ENCODE data around the gene WDR74. TPM values are rescaled to one million over a fixed set of nuclear protein-coding genes. Genes with fewer than 3 reads are reported as not detected.

WDR74 gene
- total RNA-seq, result 34.5 TPM

DNA sequence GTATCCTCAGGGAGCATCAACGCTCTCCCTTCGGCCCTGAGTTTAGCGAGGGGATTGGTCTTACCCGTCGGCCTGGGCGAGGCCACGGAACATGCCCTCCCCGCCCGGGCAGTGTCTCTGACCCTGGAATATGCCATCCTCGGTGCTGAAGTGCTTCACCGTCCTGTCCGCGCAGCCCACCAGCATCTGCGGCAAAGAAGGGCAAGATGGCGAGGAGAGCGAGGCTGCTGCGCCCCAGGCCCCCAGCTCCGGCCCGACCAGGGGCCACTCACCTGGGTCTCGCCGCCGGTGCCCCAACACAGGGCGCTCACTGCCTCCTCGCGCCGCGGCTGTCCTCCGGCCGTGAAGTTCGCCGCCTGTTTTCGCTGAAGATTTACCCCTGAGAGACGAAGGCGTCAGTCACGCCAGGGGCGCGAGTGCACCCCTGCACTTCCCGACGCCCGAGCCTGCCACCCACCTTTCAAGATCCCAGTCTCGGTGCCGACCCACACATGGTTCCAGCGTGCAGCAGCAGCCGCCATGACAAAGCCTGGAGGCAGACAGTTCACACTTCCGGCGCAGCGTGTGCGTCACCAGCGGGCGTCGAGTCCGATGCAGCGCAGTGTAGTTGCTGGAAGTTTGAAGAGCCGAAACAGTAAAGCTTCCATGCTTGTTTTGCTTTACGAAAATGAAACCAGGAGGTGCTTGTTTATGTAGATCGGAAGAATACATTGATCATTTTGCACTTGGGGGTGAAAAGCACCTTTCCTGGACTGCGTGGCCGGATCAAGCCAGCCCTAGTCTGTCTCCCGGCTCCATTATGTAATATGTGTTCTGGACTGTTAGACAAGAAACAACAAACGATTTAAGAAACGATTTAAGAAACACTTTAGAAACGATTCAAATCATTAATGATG, at the start of gene WDR74:
TSS of gene WDR74 (minus strand) at position 541 of the 896 bp plus-strand sequence. CDS start at position 521, 20 bp downstream.
- peak; percentile 85 for ATAC-seq
- intact Hi-C loops (cut with DNase I), result no loop called here

DNA sequence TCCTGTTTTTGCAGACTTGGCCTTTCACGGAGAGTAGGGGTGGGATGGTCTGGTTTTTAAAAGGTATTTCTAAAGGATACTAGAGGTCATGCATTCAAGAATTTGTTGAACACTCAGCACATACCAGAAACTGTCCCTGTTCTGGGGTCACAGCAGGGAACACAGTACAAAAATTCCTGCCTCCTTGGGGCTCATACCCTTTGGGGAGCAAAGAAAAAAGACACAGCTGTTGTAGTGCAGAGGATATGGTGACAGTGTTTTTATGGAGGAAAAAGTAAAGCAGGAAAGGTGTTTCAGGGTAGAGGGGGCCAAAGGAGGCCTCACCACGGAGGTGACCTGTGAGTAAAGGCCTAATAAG, 49.7 kb upstream of the WDR74 start:
- DNase-seq (ENCODE audit: low spot score) (no peak), ATAC-seq (no peak)
- intact Hi-C loops (cut with DNase I), result no loop called here

More for the DNA sequence above, at the start of gene WDR74:
- DNase-seq (ENCODE audit: low spot score), result peak; percentile 96

DNA sequence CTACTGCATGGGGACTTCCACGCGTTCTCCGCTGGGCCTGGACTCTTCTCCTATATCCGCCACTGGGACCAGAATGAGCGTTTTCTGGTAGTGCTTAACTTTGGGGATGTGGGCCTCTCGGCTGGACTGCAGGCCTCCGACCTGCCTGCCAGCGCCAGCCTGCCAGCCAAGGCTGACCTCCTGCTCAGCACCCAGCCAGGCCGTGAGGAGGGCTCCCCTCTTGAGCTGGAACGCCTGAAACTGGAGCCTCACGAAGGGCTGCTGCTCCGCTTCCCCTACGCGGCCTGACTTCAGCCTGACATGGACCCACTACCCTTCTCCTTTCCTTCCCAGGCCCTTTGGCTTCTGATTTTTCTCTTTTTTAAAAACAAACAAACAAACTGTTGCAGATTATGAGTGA, 49.0 kb upstream of the WDR74 start:
- no peak for DNase-seq (ENCODE audit: low spot score)
- no peak for ATAC-seq
- intact Hi-C loops (cut with DNase I), result no loop called here

DNA sequence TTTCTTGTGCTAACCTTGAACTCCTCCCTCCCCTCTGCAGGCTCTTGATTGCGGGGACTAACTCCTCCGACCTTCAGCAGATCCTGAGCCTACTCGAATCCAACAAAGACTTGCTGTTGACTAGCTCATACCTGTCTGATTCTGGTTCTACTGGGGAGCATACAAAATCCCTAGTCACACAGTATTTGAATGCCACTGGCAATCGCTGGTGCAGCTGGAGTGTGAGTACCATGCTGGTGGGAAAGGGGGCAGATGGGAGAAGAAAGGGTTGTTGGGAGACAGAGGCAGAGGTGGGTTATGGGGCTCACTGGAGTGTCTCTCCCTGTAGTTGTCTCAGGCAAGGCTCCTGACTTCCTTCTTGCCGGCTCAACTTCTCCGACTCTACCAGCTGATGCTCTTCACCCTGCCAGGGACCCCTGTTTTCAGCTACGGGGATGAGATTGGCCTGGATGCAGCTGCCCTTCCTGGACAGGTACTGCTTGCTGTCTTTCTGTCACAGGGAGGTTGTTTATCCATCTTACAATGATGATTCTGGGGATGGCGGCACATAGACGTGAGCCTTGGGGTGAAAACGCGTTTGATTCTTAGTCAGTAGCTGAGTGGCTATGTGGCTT, 45.9 kb upstream of the WDR74 start:
- intact Hi-C loops (cut with DNase I), result no loop called here
- DNase-seq (ENCODE audit: low spot score) (no peak), ATAC-seq (no peak)

DNA sequence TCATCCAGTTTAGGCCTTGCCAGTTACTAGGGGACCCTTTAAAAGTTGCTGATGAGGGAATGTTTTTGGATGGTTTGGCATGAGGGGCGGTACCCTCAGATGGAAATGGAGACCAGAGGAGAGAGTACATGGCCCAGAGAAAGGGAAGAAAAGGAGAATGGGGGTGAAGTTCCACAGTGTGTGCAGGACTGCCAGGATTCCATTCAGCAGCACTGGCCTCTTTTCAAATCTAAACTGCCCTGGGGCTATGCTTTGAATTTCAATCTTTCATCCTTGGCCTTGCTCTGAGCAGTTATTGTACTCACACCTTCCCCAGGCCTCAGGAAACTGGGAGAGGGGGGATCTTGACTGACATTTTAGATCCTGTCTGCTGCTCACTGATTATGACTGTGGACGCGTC, 44.3 kb upstream of the WDR74 start:
- ATAC-seq (no peak), DNase-seq (ENCODE audit: low spot score) (no peak)
- intact Hi-C loops (cut with DNase I), result no loop called here

DNA sequence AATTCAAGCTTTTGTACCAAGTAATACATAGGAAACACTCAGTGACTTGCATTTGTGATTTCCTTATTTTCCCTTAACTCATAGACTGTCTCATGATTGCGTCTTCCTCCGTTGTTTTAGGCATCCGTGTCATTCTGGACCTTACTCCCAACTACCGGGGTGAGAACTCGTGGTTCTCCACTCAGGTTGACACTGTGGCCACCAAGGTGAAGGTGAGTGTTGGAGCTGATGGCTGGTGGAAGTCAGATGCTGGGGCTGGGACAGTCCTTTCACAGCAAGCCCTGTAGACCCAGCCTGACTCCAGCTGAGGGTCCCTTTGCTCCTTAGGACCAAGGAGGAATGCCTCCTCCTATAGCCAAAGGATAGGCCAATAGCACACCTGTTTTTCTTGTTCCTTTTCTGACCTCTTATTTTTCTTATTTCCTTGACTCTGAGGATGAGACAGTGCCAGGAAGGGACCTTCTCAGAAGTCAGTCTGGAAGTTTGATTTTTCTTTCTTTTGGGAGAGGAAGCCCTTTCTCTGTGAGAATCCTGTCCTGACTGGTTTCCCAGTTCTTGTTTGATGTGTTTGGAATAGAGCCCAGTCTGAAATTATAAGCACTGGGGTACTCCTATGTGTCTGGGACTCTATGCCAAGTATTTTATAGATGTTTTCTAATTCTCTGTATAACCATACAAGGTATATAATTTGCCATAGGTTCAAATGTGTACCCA, 43.6 kb upstream of the WDR74 start:
- DNase-seq (ENCODE audit: low spot score) (no peak), ATAC-seq (no peak)
- intact Hi-C loops (cut with DNase I), result no loop called here

DNA sequence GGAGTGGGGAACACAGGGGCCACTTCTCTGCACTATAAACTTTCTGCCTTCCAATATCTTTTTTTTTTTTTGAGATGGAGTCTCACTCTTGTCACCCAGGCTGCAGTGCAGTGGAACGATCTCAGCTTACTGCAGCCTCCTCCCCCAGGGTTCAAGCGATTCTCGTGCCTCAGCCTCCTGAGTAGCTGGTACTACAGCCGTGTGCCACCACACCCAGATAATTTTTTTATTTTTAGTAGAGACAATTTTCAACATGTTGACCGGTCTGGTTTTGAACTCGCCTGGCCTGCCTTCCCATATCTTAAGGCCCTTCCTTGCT, 43.0 kb upstream of the WDR74 start:
- no peak for ATAC-seq
- intact Hi-C loops (cut with DNase I), result no loop called here
- DNase-seq (ENCODE audit: low spot score), result no peak

DNA sequence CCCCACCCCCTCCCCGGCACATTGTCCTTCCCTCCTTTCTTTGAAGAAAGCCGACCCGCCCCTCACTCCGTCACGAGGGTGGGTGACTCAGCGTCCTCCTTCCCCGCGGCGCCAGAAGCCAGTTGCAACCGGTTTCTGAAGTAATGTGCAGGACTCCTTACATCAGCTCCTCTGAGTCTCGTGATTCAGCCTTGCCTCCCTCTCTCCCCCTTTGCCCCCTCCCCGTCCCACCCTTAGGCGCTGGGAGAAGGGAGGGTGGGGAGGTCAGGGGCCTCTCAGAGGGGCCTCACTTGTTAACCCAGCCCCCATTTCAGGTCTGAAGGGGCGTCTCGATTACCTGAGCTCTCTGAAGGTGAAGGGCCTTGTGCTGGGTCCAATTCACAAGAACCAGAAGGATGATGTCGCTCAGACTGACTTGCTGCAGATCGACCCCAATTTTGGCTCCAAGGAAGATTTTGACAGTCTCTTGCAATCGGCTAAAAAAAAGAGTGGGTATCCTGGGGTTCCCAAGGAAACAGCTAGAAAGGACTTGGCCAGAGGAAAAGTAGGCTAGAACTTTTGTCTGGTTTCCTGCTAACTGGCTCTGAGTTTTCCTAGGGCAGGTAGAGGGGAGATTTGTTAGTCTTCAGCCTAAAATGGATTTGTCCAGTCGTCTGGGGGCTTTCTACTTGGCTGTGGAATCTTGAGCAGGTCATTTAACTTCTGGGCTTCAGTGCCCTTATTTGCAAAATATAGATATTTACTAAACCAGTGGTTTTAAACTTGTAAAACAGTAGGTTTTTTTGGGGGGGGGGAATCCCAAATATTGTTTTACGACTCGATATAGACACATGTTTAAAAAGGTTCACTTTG, 42.4 kb upstream of the WDR74 start:
- peak; percentile 90 for ATAC-seq
- DNase-seq (ENCODE audit: low spot score), result peak; percentile 97
- intact Hi-C loops (cut with DNase I), result no loop called here

DNA sequence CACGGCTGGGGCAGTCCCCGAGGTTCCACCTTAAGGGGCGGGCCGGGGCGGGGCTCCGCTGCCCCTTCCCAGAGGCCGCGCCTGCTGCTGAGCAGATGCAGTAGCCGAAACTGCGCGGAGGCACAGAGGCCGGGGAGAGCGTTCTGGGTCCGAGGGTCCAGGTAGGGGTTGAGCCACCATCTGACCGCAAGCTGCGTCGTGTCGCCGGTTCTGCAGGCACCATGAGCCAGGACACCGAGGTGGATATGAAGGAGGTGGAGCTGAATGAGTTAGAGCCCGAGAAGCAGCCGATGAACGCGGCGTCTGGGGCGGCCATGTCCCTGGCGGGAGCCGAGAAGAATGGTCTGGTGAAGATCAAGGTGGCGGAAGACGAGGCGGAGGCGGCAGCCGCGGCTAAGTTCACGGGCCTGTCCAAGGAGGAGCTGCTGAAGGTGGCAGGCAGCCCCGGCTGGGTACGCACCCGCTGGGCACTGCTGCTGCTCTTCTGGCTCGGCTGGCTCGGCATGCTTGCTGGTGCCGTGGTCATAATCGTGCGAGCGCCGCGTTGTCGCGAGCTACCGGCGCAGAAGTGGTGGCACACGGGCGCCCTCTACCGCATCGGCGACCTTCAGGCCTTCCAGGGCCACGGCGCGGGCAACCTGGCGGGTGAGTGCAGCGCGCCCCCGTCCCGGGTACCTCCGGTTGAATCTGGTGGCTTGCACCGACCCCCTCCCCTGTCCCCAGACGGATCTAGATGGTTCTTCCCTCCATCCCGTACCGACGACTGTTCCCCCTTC, 41.6 kb upstream of the WDR74 start, which contains the start of gene SLC3A2:
TSS of gene SLC3A2 (plus strand) at position 94 of the 776 bp plus-strand sequence. CDS start at position 222, 128 bp downstream.
- intact Hi-C loops (cut with DNase I), result no loop called here
- ATAC-seq (peak; percentile 94), DNase-seq (ENCODE audit: low spot score) (peak; percentile 94)

DNA sequence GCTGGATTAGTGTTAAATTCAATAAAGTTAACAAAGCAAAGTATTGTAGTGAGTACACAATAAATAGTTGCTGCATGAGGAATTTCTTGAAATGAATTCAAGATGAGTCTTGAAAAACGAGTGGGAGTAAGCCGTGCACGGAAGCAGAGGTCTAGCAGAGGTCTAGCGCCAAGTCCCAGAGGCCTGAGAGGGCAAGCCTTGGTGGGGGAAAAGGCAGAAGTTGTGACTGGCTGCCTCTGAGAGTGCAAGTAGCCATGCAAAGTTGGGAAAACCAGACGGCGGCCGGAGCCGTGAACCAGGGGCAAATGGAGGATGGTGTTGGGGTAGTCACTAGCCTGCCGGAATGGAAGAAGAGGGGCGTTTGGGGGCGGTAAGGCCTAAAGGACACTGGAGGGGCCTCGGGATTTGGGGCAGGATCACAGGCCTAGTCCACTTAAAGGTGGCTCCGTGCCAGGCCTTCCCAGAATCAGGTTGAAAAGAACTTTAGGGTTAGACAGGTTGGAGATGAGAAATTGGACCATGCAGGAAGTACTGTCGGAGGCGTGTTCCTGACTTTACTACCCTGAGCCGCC, 40.9 kb upstream of the WDR74 start:
- intact Hi-C loops (cut with DNase I), result no loop called here
- peak; percentile 44 for ATAC-seq
- DNase-seq (ENCODE audit: low spot score), result no peak

DNA sequence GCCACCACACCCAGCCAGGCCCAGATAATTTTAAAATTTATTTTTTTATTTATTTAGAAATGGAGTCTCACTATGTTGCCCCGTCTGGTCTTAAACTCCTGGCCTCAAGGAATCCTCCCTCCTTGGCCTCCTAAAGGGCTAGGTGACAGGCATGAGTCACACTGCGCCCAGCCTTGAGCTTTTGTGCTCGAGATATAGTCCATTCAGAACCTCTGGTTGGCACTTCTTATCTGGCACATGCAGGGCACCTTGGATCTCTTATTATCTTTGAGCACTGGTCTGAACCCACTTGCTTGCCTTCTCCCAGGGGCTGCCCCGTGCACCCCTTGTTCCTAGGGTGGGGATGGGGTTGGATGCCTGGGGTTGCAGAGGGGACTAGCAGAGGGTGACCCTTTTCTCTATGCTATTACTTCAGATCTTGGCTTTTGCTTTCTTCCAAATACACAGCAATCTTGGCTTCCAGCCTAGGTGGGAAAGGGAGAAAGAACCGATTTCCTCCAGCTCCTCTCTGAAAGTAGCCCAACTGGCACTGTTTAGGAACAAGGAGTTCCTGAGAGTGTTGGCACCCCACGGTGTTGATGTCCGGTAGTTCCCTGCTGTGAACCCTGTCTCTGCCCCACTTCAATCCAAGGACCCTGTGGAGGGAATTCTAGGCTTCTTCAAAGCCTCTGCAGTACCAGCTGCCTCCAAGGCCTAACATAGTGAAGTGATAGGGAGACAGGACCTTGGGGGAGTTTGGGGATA, 40.0 kb upstream of the WDR74 start:
- DNase-seq (ENCODE audit: low spot score), result no peak
- ATAC-seq, result no peak
- intact Hi-C loops (cut with DNase I), result no loop called here

DNA sequence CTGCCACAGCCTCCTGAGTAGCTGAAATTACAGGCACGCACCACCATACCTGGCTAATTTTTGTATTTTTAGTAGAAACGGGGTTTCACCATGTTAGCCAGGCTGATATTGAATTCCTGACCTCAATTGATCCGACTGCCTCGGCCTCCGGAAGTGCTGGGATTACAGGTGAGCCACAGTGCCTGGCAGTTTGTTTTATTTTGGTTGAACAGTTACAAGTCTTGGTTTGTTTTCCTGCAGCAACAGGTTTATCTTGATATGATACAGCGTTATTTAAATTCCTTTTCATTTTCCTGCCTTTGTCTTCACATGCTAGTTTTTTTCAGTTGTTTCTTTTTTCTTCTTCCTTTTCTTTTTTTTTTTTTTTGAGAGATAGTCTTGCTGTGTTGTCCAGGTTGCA, 37.3 kb upstream of the WDR74 start:
- no peak for ATAC-seq
- intact Hi-C loops (cut with DNase I), result no loop called here
- no peak for DNase-seq (ENCODE audit: low spot score)

DNA sequence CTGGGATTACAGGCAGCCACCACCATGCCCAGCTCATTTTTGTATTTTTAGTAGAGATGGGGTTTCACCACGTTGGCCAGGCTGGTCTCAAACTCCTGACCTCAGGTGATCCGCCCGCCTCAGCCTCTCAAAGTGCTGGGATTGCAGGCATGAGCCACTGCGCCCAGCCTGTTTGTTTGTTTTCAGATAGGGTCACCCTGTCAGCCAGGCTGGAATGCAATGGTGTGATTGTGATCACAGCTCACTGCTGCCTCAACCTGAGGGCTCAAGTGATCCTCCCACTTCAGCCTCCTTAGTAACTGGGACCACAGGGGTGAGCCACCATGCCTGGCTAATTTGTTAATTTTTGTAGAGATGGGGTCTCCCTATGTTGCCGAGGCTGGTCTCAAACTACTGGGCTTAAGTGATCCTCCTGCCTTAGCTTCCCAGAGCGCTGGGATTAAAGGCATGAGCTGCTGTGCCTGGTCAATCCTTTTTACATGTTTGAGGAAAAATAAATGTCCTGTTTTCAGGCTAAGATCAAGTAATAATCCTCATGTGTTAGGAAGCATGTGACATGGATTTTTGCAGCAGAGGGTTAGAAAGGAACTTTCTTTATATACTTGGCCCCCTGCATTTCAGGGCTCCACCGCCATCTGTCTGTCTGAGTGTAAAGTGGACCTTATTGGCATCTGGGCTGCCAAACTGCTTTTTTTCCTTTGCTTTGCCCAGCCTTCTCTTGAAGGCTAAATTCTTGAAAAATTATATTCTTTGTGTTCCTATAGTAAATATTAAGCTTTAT, 36.5 kb upstream of the WDR74 start:
- ATAC-seq (no peak), DNase-seq (ENCODE audit: low spot score) (no peak)
- intact Hi-C loops (cut with DNase I), result no loop called here

DNA sequence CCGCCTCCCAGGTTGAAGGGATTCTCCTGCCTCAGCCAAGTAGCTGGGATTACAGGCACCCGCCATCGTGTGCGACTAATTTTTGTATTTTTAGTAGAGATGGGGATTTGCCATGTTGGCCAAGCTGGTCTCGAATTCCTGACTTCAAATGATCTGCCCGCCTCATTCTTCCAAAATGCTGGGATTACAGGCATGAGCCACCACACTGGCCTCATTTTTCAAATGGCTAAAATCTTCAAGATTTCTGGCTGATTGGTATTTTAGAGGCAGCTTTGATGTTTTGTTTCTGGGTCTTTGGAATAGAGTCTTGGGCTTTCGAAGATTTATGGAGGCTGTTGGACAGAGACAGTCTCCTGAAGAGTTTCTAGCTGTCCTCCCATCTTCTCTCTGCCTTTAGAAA, 35.5 kb upstream of the WDR74 start:
- intact Hi-C loops (cut with DNase I), result no loop called here
- DNase-seq (ENCODE audit: low spot score), result no peak
- no peak for ATAC-seq

DNA sequence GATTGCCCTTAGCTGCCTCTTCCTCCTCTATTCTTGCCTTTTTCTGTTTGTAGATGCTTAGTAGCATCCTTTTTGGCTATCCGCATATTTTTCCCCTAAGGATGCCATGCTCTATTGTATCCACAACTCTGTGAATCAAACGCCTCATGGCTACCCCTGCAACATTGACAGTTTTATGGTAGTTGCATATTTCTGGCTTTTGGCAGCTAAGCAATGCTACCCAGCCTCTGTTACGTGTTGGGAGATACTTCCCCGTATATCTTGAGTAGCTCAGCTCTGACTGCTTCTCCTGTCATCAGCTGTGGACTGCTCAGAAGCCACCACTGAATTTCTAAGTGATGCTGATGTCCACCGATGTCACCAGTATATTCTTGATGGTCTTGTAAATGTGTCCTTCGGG, 26.2 kb upstream of the WDR74 start:
- DNase-seq (ENCODE audit: low spot score), result no peak
- no peak for ATAC-seq
- intact Hi-C loops (cut with DNase I), result no loop called here

DNA sequence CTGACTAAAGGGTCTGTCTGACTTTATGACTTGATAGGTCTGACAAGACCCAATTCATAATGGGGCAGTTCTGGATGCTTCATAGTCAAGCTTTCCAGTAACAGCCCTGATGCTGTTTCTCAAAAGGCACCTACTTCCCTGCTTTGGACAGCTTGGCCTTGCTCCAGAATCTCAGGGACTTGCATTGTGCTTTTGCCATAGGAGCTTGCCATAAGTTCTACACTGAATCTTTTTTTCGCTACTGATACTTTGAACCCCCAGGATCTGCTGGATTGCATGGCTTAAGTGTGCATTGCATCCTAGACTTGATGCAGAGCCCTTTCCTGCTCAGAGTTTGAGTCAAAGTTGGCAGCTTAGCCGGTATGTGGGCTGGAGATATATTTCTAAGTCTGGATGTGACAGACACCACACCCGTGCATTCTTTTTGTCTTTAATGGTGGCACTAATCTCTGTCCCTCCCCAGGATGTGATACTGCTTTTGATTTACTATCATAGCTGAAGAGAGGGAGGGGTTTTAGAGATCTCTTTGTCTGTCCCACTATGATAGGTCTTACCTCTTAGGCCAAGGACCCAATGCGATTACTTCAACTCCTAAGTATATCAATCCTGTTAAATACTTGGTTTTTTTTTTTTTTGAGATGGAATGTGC, 24.4 kb upstream of the WDR74 start:
- intact Hi-C loops (cut with DNase I), result loop anchor here (5.0 kb wide), 1 partner anchor 77 kb away; the partner anchor contains the start of gene TMEM179B
- DNase-seq (ENCODE audit: low spot score), result no peak
- no peak for ATAC-seq
